Brain microvascular endothelial cell (primary cell): Measurements from ENCODE around the gene LTBP3.

ENCODE experiments used
- DNase-seq: peaks from one replicate; pipeline ENCODE4 v3.0.0-alpha.2; 2020
- H3K27ac ChIP-seq: fragments of 250-450 bp; sonication (Bioruptor Pico); 2 replicates; pipeline ENCODE4 v1.5.1; 2020; ENCODE audit warnings: mild to moderate bottlenecking, moderate library complexity
- H3K27me3 ChIP-seq: fragments of 250-450 bp; sonication (Bioruptor Pico); replicated peaks from 2 replicates; pipeline ENCODE4 v1.5.1; 2020; ENCODE audit warnings: mild to moderate bottlenecking
- H3K36me3 ChIP-seq: fragments of 250-450 bp; sonication (Bioruptor Pico); replicated peaks from 2 replicates; pipeline ENCODE4 v1.5.1; 2020; ENCODE audit warnings: mild to moderate bottlenecking
- H3K4me3 ChIP-seq: 2 replicates; pipeline ENCODE4 v1.5.1; 2011; ENCODE audit warnings: low read depth, mild to moderate bottlenecking, control low read depth, low read length, moderate library complexity
- CTCF ChIP-seq: IDR thresholded peaks from 2 replicates; pipeline ENCODE4 v1.5.1; 2011; ENCODE audit warnings: low read depth, mild to moderate bottlenecking, moderate library complexity, low read length, control low read depth, inconsistent platforms; ENCODE audit errors: missing control alignments
- in situ Hi-C: cut with HindIII; loops from 2 replicates; pipeline ENCODE4 v1.10.0; 2017; ENCODE audit warnings: low sequenced_read_pairs, low pct_ligation_motif_present

Gene LTBP3

GRCh38 chr11:65493367-65494176 is 64.6 kb downstream of the LTBP3 start:
- Histone ChIP-seq H3K27ac (peak overlapping the region; percentile 99), H3K4me3 (no peak overlapping the region), H3K27me3 (no peaks in the 10 kb centered on the region), H3K36me3 (no peaks in the 10 kb centered on the region)
- no peak for TF ChIP-seq CTCF
- in situ Hi-C loops, result no loop called here
- DNase-seq, result peak; percentile 96

GRCh38 chr11:65492637-65493366 is 65.4 kb downstream of the LTBP3 start:
- H3K27ac ChIP-seq, result peak overlapping the region; percentile 99
- no peaks in the 10 kb centered on the region for H3K27me3 ChIP-seq
- DNase-seq, result peak; percentile 81
- in situ Hi-C loops, result no loop called here
- H3K4me3 ChIP-seq, result no peak overlapping the region
- no peak for TF ChIP-seq CTCF
- H3K36me3 ChIP-seq, result no peaks in the 10 kb centered on the region

- in situ Hi-C loops, result no loop called here
- no peak for DNase-seq
- no peak for TF ChIP-seq CTCF
- Histone ChIP-seq H3K27ac (peak overlapping the region; percentile 99), H3K4me3 (no peak overlapping the region), H3K36me3 (no peaks in the 10 kb centered on the region), H3K27me3 (no peaks in the 10 kb centered on the region)
Measured at GRCh38 chr11:65492387-65492636, 65.8 kb downstream of the LTBP3 start.

- H3K27me3 ChIP-seq, result no peaks in the 10 kb centered on the region
- peak; percentile 93 for DNase-seq
- no peaks in the 10 kb centered on the region for H3K36me3 ChIP-seq
- TF ChIP-seq CTCF, result no peak
- H3K4me3 ChIP-seq, result no peak overlapping the region
- peak overlapping the region; percentile 99 for H3K27ac ChIP-seq
- in situ Hi-C loops, result no loop called here
Measured at GRCh38 chr11:65491614-65492386, 66.4 kb downstream of the LTBP3 start.

DNA sequence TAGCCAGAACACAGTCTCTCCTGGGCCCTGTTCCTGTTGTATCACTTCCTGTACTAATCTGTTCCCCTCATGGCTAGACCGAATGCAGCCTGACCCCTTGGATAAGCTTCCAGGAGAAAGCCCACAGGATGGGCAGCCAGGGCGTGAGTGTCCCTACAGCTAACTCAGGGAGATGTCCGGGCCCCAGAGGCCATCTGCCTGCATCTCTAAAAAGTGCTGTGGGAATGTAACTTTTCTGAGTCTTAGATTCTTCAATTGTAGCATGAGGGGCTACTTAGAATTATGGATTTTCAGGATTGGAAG is 67.0 kb downstream of the LTBP3 start:
- TF ChIP-seq CTCF, result no peak
- in situ Hi-C loops, result no loop called here
- H3K27me3 ChIP-seq, result no peaks in the 10 kb centered on the region
- H3K4me3 ChIP-seq, result no peak overlapping the region
- no peaks in the 10 kb centered on the region for H3K36me3 ChIP-seq
- H3K27ac ChIP-seq, result peak overlapping the region; percentile 99
- peak; percentile 30 for DNase-seq
